ENCODE results near the gene IMPDH2. TPM values are rescaled to one million over a fixed set of nuclear protein-coding genes. Genes with fewer than 3 reads are reported as not detected.

The IMPDH2 gene
- 10 to 100 TPM; 93.0 to 98.5 TPM for total RNA-seq
- polyA plus RNA-seq (ENCODE audit: insufficient read depth, low read depth, low replicate concordance) = 95.0 TPM
- long read RNA-seq, donor 1, transcript IMPDH2-205 (2 exons, 420 nt) = minor isoform, 5 of 124 reads
- long read RNA-seq, donor 1, transcript IMPDH2-201 (14 exons, 1,643 nt) = major isoform, 81 of 124 reads
- long read RNA-seq, donor 1, partial matches to known transcripts = 28 of 124 reads
- long read RNA-seq, donor 1, other reads (novel, unspliced or antisense) = 6 of 124 reads
- long read RNA-seq, donor 2, transcript IMPDH2-201 (14 exons, 1,643 nt) = major isoform, 35 of 63 reads
- long read RNA-seq, donor 2, partial matches to known transcripts = 26 of 63 reads
- long read RNA-seq, donor 2, other reads (novel, unspliced or antisense) = 0 of 63 reads

DNA sequence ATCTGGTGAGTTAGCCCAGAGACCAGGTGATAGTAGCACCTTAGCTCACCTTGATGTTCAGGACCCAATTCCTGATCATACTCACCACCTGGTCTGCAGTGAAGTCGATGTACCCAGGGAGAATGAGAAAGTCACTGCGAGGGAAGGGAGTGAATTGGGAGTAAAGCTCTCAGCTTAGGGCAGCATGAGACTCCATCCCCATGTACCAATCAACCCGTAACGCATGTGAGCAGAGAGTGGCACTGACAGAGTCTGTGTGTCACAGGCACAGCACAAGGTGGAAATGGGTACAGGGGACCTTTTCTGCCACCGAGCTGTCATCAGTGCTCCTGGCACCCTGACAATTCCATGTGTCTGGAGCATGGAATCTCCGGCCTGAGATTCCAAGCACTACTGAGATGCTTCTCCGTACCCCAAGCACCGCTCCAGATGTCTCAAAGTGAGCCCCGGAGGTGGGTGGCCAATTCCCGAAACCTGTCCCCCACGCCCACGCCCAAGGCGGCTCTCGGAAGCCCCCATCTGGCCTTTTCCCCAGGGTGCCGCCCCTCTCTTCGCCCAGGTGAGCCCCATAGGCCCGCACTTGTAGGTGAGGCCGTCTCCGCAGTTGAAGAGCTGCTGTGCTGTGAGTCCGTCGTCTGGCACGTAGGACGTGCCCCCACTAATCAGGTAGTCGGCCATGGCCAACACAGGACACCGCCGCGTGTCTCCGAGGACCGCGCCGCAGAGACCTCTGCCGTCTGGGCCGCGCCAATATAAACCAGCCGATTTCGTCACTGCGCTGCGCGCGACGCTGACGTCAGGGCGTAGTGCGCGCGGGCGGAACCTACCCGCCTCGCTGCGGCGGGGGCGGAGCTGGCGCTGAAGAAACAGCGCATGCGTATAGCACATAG lies at the start of gene IMPDH2:
IMPDH2 (minus strand) TSS at position 726 of the 890 bp plus-strand sequence; CDS start at position 678, 48 bp downstream.
- H3K9me3 ChIP-seq = no peaks in the 10 kb centered on the region
- intact Hi-C loops (cut with DNase I; ENCODE audit: low total_unique reads) = loop anchor here (10.0 kb wide), 2 partner anchors 66 to 246 kb away; partner anchors contain the start of genes C3orf62 and QRICH1
- peak; percentile 95 for DNase-seq
- H3K36me3 ChIP-seq (ENCODE audit: low read depth, missing control alignments) = no peaks in the 10 kb centered on the region
- H3K27ac ChIP-seq = peak within 1 kb of the TSS; percentile 92
- TF ChIP-seq, protein P1, sequence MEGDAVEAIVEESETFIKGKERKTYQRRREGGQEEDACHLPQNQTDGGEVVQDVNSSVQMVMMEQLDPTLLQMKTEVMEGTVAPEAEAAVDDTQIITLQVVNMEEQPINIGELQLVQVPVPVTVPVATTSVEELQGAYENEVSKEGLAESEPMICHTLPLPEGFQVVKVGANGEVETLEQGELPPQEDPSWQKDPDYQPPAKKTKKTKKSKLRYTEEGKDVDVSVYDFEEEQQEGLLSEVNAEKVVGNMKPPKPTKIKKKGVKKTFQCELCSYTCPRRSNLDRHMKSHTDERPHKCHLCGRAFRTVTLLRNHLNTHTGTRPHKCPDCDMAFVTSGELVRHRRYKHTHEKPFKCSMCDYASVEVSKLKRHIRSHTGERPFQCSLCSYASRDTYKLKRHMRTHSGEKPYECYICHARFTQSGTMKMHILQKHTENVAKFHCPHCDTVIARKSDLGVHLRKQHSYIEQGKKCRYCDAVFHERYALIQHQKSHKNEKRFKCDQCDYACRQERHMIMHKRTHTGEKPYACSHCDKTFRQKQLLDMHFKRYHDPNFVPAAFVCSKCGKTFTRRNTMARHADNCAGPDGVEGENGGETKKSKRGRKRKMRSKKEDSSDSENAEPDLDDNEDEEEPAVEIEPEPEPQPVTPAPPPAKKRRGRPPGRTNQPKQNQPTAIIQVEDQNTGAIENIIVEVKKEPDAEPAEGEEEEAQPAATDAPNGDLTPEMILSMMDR (IDR thresholded peaks at IDR 0.05) = peak in 1 of 3 experiments; percentile 29
- TF ChIP-seq POLR2A (IDR thresholded peaks at IDR 0.05) = peak; percentile 77
- H3K27me3 ChIP-seq = no peaks in the 10 kb centered on the region
- WGBS, 2 donors = 2 to 4% methylated on average over 9 to 55 of the region's 55 CpGs
- peak within 1 kb of the TSS; percentile 54 to 75 for H3K4me3 ChIP-seq
- H3K4me1 ChIP-seq = peaks cover 12% of the 10 kb centered on the region

DNA sequence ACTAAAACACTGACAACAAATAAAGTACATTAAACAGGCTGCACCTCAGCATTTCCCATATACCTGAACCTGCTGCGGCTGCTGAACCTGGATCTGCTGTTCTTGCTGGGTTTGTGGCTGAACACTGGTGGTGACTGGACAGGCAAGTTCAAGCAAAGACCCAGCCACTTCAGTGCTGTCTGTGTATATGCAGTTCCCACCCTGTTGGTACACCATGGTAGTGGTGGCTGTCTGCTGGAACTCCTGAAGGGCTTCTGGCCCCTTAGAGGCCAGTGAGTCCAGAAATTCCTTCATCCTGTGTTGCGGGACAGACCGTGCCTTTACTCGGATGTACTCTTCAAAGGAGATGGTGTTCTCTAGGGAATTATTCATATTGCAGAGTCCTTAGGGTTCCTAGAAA lies 47.4 kb upstream of the IMPDH2 start:
- WGBS, 2 donors = 78 to 87% methylated on average over 4 of the region's 4 CpGs
- TF ChIP-seq, protein P1 (IDR thresholded peaks at IDR 0.05) = no peak
- no peak for TF ChIP-seq POLR2A (IDR thresholded peaks at IDR 0.05)
- H3K36me3 ChIP-seq (ENCODE audit: low read depth, missing control alignments) = no peaks in the 10 kb centered on the region

DNA sequence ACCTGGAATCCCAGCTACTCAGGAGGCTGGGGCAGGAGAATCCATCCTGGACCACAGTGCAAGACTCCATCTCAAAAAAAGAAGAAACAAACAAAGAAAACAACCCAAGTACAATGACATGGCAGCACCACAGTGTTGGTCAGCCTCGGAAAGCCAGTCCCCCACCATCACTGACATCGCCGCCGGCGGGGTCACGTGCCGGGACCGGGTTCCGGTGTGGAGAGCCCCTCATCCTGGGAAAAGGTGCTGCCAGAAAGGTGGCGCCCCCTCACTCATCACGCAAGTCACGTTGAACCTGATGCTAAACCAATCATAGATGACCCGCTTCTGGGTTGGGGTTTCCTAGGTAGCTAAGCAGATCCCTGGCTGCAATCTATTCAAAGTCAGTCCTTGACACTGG lies 46.9 kb upstream of the IMPDH2 start:
- Histone ChIP-seq H3K4me3 (no peak overlapping the region), H3K36me3 (ENCODE audit: low read depth, missing control alignments) (no peaks in the 10 kb centered on the region), H3K27me3 (no peaks in the 10 kb centered on the region), H3K27ac (no peak overlapping the region), H3K4me1 (no peaks in the 10 kb centered on the region), H3K9me3 (no peaks in the 10 kb centered on the region)
- TF ChIP-seq POLR2A (IDR thresholded peaks at IDR 0.05) = no peak
- TF ChIP-seq, protein P1 (IDR thresholded peaks at IDR 0.05) = no peak
- intact Hi-C loops (cut with DNase I; ENCODE audit: low total_unique reads) = no loop called here
- WGBS, 2 donors = 91 to 95% methylated on average over 13 of the region's 13 CpGs
- no peak for DNase-seq

More for the DNA sequence above, 47.4 kb upstream of the IMPDH2 start:
- Histone ChIP-seq H3K4me3 (no peak overlapping the region), H3K9me3 (no peaks in the 10 kb centered on the region), H3K27me3 (no peaks in the 10 kb centered on the region), H3K27ac (no peak overlapping the region), H3K4me1 (no peaks in the 10 kb centered on the region)
- intact Hi-C loops (cut with DNase I; ENCODE audit: low total_unique reads) = no loop called here
- DNase-seq = no peak

DNA sequence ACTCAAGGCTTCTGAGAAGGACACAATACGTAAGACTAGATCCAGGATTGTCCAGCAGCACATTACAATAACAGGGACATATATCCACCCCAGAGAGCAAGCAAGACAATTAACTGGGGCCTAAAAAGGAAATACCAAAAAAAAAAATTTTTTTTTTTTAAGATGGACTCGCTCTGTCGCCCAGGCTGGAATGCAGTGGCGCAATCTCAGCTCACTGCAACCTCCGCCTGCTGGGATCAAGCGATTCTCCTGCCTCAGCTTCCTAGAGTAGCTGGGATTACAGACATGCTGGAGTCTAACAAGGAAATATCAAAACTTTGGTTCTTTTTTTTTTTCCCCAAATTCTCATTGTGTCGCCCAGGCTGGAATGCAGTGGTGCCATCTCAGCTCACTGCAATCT lies 28.8 kb upstream of the IMPDH2 start:
- WGBS, 2 donors = 92 to 97% methylated on average over 6 to 7 of the region's 7 CpGs
- no peak for TF ChIP-seq POLR2A (IDR thresholded peaks at IDR 0.05)
- TF ChIP-seq, protein P1 (IDR thresholded peaks at IDR 0.05) = no peak
- no peak overlapping the region for H3K4me3 ChIP-seq
- H3K36me3 ChIP-seq (ENCODE audit: low read depth, missing control alignments) = no peaks in the 10 kb centered on the region
- H3K4me1 ChIP-seq = no peaks in the 10 kb centered on the region
- H3K27ac ChIP-seq = no peak overlapping the region
- no peaks in the 10 kb centered on the region for H3K9me3 ChIP-seq
- intact Hi-C loops (cut with DNase I; ENCODE audit: low total_unique reads) = no loop called here
- H3K27me3 ChIP-seq = no peaks in the 10 kb centered on the region
- DNase-seq = no peak

Measured in testis (tissue), 5 donors.